GM11168 (cell line): ENCODE data around the gene ZWILCH.

Source experiments
- in situ Hi-C: fragments of 300-500 bp; cut with MboI; formaldehyde crosslinking; loops from one replicate; pipeline ENCODE4 v1.12.0; 2022; ENCODE audit warnings: low sequenced_read_pairs; ENCODE audit not compliant: unreplicated experiment

ZWILCH gene

DNA sequence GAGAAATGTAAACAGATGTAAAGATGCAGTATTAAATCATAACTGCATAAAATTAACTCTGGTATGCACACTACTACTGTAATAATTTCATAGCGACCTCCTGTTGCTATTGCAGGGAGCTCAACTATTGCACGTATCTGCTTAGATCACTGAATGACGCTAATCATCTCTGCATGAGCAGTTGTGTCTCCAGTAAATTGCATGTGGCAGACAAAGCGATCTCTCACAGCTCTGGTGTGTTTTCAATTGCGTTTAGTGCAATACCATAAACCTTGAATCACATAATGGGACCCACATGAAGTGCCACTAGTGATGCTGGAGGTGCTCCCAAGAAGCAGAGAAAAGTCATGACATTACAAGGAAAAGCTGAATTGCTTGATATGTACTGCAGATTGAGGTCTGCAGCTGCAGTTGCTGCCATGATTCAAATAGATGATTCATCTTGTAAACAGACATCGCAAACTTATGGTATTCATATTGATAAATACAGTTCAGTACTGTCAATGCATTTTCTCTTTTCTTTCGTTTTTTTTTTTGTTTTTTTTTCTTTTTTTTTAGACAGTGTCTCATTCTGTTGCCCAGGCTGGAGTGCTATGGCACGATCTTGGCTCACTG is 90.9 kb downstream of the ZWILCH start:
- in situ Hi-C loops: no loop called here

DNA sequence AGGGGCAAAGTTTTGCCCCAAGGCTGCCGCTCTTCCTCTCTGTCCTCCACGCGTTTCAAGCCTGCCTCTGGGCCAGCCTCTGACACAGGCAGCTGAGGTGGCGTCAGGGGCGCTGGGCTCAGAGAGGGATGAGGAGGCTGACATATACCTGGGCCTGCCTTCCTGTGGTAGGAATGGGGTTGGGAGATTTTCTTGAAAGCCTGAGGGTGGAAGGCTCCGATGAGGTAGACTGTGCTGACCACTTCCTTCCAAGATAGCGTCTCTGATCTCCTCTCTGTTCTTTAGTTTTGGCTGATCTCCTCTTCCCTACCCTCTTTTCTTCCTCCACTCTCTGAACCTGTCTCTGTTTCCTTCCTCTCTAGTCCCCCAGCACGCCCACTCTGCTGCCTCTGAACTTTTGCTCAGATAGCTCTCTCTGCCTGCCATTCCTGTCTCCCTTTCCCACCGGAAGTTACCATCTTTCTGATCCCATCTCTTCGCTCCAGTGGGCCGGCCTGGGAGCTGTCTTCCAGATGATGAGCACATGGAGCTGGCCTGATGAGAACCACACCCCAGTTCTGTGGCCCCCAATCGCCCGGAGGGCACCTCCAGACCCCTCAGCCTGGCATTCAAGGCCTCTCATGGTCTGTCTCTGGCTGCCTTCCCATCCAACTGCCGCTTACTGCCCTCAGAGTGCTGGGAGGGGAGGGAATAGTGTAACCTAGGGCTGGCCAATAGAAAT is 93.1 kb downstream of the ZWILCH start:
- in situ Hi-C loops: no loop called here
